Measurements from ENCODE around the gene HTT. TPM values are rescaled to one million over a fixed set of nuclear protein-coding genes. Genes with fewer than 3 reads are reported as not detected.

Gene HTT
- total RNA-seq, 2 experiments from 2014 or later: 56.9 to 62.6 TPM

DNA sequence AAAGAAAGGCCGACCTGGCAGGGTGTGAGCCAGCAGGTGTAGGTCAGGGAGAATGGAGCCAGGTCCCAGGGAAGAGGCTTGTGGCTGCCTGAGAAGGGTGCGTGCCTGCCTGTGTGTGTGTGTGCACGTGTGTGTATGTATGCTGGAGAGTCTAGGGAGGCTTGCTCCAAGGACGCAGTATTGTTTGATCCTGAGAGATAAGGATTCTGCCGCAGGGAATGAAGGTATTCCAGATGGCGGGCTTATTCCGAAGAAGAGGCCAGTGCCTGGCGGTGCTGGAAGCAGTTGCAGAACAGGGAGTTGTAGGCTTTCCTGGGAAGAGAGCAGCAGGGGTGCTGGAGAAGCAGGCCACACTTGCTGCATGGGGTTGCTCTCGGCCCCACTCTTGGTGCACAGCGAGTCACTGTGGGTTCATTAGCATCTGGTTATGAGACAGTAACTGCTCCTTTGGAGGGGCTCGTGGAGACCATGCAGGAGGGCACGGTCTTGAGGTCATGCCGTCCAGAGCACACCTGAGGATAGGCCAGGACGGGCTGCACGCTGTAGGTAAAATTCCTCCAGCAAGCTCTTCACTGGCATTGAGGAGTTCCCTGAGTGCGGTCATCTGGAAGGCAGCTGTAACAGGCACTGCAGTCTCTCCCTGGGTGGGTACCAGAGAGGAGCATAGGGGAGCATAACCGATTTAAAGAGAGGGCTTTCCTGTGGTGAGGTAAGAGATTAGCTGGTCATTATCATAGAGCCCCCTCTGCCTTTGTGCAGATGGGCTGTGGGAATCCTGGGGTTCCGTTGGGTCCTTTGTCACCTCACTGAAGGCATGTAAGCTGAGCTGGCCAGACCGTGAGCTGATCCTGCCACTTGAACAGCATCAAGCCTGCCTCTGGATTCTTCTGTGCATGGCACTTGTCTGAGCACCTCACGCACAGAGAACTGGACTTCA lies 144.6 kb downstream of the HTT start:
- ATAC-seq (ENCODE audit: poor library complexity) (no peak), DNase-seq (no peak)
- no peak overlapping the region for H3K27ac ChIP-seq (ENCODE audit: low read depth in 1 of 2, low read length in 2 of 2)
- intact Hi-C loops (cut with DNase I, micrococcal nuclease): no loop called here
- no peak overlapping the region for H3K27ac Mint-ChIP-seq
- peaks cover 4% of the 10 kb centered on the region for H3K4me1 Mint-ChIP-seq (ENCODE audit: low read depth)
- no peak overlapping the region for H3K4me3 ChIP-seq (ENCODE audit: low read length)
- peaks cover 88% of the 10 kb centered on the region for H3K36me3 ChIP-seq (ENCODE audit: insufficient read depth, low read length)
- H3K4me1 ChIP-seq (ENCODE audit: insufficient read depth, low read length): no peaks in the 10 kb centered on the region
- TF ChIP-seq, protein P1, sequence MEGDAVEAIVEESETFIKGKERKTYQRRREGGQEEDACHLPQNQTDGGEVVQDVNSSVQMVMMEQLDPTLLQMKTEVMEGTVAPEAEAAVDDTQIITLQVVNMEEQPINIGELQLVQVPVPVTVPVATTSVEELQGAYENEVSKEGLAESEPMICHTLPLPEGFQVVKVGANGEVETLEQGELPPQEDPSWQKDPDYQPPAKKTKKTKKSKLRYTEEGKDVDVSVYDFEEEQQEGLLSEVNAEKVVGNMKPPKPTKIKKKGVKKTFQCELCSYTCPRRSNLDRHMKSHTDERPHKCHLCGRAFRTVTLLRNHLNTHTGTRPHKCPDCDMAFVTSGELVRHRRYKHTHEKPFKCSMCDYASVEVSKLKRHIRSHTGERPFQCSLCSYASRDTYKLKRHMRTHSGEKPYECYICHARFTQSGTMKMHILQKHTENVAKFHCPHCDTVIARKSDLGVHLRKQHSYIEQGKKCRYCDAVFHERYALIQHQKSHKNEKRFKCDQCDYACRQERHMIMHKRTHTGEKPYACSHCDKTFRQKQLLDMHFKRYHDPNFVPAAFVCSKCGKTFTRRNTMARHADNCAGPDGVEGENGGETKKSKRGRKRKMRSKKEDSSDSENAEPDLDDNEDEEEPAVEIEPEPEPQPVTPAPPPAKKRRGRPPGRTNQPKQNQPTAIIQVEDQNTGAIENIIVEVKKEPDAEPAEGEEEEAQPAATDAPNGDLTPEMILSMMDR (IDR thresholded peaks at IDR 0.05): no peak
- ChIA-PET POLR2A (interaction anchor here (1.8 kb wide), 1 partner anchor 16 kb away, joined by 4 read pairs; no protein-coding TSS in a partner anchor), CTCF (no interaction called here)
- peaks cover 97% of the 10 kb centered on the region for H3K36me3 Mint-ChIP-seq (ENCODE audit: low read depth)
- no peaks in the 10 kb centered on the region for H3K27me3 ChIP-seq (ENCODE audit: control insufficient read depth in 1 of 2, insufficient read depth in 2 of 2, low read length in 2 of 2)
- H3K9me3 Mint-ChIP-seq: no peaks in the 10 kb centered on the region
- no peak overlapping the region for H3K4me3 Mint-ChIP-seq
- no peaks in the 10 kb centered on the region for H3K27me3 Mint-ChIP-seq
- no peaks in the 10 kb centered on the region for H3K9me3 ChIP-seq (ENCODE audit: control insufficient read depth in 1 of 2, insufficient read depth in 1 of 2, low read length in 2 of 2)

DNA sequence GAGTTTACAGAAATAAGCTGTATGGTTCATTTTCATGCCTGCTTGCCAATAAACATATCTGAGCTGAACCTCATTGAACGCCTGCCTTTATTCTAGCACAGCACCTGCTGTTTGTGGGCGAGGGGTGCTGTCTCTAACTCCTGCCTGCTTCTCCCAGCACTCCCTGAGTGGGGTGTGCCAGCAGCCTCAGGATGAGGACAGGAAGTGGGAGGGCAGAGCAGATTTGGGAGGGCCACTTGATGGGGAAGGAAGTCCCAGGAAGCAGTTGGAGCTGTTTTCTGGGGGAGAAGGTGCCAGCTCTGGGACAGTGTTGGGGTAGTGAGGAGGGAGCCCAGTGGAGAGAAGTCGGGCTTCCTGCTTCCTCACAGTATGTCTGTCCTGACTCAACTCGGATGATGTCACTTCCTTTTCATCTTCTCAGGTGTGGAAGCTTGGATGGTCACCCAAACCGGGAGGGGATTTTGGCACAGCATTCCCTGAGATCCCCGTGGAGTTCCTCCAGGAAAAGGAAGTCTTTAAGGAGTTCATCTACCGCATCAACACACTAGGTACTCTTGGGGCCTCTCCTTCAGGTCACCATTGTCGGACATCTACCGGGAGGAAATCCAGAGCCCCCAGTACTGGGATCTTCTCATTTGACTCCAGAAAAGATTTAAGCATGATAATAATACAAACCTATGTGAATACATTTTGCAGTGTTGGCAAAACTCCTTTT lies 145.4 kb downstream of the HTT start:
- Mint-ChIP-seq H3K36me3 (ENCODE audit: low read depth) (peaks cover 97% of the 10 kb centered on the region), H3K4me1 (ENCODE audit: low read depth) (peaks cover 4% of the 10 kb centered on the region), H3K9me3 (no peaks in the 10 kb centered on the region), H3K4me3 (no peak overlapping the region), H3K27me3 (no peaks in the 10 kb centered on the region), H3K27ac (no peak overlapping the region)
- no peak overlapping the region for H3K4me3 ChIP-seq (ENCODE audit: low read length)
- peaks cover 91% of the 10 kb centered on the region for H3K36me3 ChIP-seq (ENCODE audit: insufficient read depth, low read length)
- H3K27ac ChIP-seq (ENCODE audit: low read depth in 1 of 2, low read length in 2 of 2): no peak overlapping the region
- DNase-seq (no peak), ATAC-seq (ENCODE audit: poor library complexity) (no peak)
- no peaks in the 10 kb centered on the region for H3K9me3 ChIP-seq (ENCODE audit: control insufficient read depth in 1 of 2, insufficient read depth in 1 of 2, low read length in 2 of 2)
- ChIA-PET POLR2A (interaction anchor here (1.8 kb wide), 1 partner anchor 17 kb away, joined by 4 read pairs; no protein-coding TSS in a partner anchor), CTCF (no interaction called here)
- H3K27me3 ChIP-seq (ENCODE audit: control insufficient read depth in 1 of 2, insufficient read depth in 2 of 2, low read length in 2 of 2): no peaks in the 10 kb centered on the region
- intact Hi-C loops (cut with DNase I, micrococcal nuclease): no loop called here
- no peaks in the 10 kb centered on the region for H3K4me1 ChIP-seq (ENCODE audit: insufficient read depth, low read length)
- TF ChIP-seq, protein P1 (IDR thresholded peaks at IDR 0.05): no peak

DNA sequence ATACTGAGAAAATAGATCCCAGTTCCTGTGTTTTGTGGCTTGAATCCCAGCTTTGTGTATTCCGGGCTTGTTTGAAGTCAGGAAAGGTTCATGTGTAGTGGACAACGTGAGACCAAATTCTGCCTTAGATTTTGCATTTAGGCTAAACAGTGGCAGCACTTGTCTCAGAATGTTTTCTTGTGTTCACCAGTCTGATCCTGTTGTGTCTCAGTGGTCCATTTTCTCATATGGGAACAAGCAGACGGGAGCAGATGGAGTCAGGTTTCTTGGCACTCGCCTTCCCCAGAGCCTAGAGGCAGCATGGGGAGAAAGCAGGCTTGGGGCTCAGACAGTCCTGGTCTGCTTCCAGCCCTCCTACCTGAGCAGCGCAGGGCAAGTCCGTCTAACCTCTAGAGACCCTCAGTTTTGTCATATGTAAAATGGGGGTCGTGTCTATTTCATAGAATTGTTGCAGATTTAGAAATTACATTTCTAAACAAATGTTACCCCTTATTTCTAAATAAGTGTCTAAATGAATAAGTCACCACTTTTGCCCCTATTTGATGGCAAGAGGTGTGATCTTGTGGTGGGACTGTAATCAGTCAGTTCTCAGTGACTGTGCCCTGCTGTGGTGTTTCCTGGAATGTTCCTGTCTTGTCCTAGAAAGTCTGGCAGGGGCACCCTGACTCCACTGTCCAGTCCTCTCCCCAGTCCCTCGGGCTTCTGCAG lies 146.1 kb downstream of the HTT start:
- no peaks in the 10 kb centered on the region for H3K9me3 ChIP-seq (ENCODE audit: control insufficient read depth in 1 of 2, insufficient read depth in 1 of 2, low read length in 2 of 2)
- Mint-ChIP-seq H3K4me3 (no peak overlapping the region), H3K27ac (no peak overlapping the region), H3K27me3 (no peaks in the 10 kb centered on the region), H3K4me1 (ENCODE audit: low read depth) (peaks cover 4% of the 10 kb centered on the region), H3K36me3 (ENCODE audit: low read depth) (peaks cover 93% of the 10 kb centered on the region), H3K9me3 (no peaks in the 10 kb centered on the region)
- intact Hi-C loops (cut with DNase I, micrococcal nuclease): no loop called here
- POLR2A ChIA-PET: interaction anchor here (1.8 kb wide), 1 partner anchor 18 kb away, joined by 4 read pairs; no protein-coding TSS in a partner anchor
- no peak for ATAC-seq (ENCODE audit: poor library complexity)
- CTCF ChIA-PET: no interaction called here
- no peaks in the 10 kb centered on the region for H3K27me3 ChIP-seq (ENCODE audit: control insufficient read depth in 1 of 2, insufficient read depth in 2 of 2, low read length in 2 of 2)
- H3K27ac ChIP-seq (ENCODE audit: low read depth in 1 of 2, low read length in 2 of 2): no peak overlapping the region
- no peak overlapping the region for H3K4me3 ChIP-seq (ENCODE audit: low read length)
- no peaks in the 10 kb centered on the region for H3K4me1 ChIP-seq (ENCODE audit: insufficient read depth, low read length)
- no peak for DNase-seq
- H3K36me3 ChIP-seq (ENCODE audit: insufficient read depth, low read length): peaks cover 90% of the 10 kb centered on the region
- TF ChIP-seq, protein P1 (IDR thresholded peaks at IDR 0.05): no peak
